ENCODE results near the gene IER2. TPM values are rescaled to one million over a fixed set of nuclear protein-coding genes. Genes with fewer than 3 reads are reported as not detected.

Gene IER2
- total RNA-seq, 2 experiments from 2014 or later = 64.3 to 79.5 TPM

GRCh38 chr19:13135068-13136062 is 14.8 kb upstream of the IER2 start:
- Histone ChIP-seq H3K4me1 (ENCODE audit: insufficient read depth, low read length, poor library complexity, severe bottlenecking) (no peaks in the 10 kb centered on the region), H3K27ac (ENCODE audit: low read depth, low read length, poor library complexity, severe bottlenecking) (no peak overlapping the region), H3K36me3 (ENCODE audit: insufficient read depth, low read length) (peaks cover 69% of the 10 kb centered on the region), H3K79me2 (ENCODE audit: insufficient read depth, low read depth, low read length) (peaks cover 6% of the 10 kb centered on the region; the same call in 1 of the 2 replicates), H3K4me2 (ENCODE audit: low read length) (no peak overlapping the region), H3K9me2 (ENCODE audit: insufficient read depth, low read length) (no peaks in the 10 kb centered on the region), H2AFZ (ENCODE audit: low read length) (no peak overlapping the region), H3K9me3 (ENCODE audit: low read length) (no peaks in the 10 kb centered on the region), H4K20me1 (ENCODE audit: insufficient read depth, low read length) (no peaks in the 10 kb centered on the region; the same call in 1 of the 2 replicates), H3K4me3 (ENCODE audit: low read depth, low read length, poor library complexity, severe bottlenecking) (no peak overlapping the region)
- TF ChIP-seq EZH2phosphoT487 (IDR thresholded peaks at IDR 0.05; ENCODE audit: borderline replicate concordance, low read depth, low read length) (no peak), CTCF (conservative IDR thresholded peaks at IDR 0.05; ENCODE audit: low read length) (no peak)
- intact Hi-C loops (cut with micrococcal nuclease; ENCODE audit: unreplicated experiment) = no loop called here
- BruUV-seq (replicated peaks) = no TSS peak
- no peak for DNase-seq (ENCODE audit: low spot score)
- POLR2A ChIA-PET = no interaction called here
- CTCF ChIA-PET (ENCODE audit: unreplicated experiment) = no interaction called here

GRCh38 chr19:13137290-13137794 is 12.9 kb upstream of the IER2 start:
- no peak overlapping the region for H3K4me3 ChIP-seq (ENCODE audit: low read depth, low read length, poor library complexity, severe bottlenecking)
- no peak overlapping the region for H3K4me2 ChIP-seq (ENCODE audit: low read length)
- ChIA-PET CTCF (ENCODE audit: unreplicated experiment) (no interaction called here), POLR2A (no interaction called here)
- no TSS peak for BruUV-seq (replicated peaks)
- no peaks in the 10 kb centered on the region for H3K9me2 ChIP-seq (ENCODE audit: insufficient read depth, low read length)
- TF ChIP-seq CTCF (conservative IDR thresholded peaks at IDR 0.05; ENCODE audit: low read length) = no peak
- TF ChIP-seq EZH2phosphoT487 (IDR thresholded peaks at IDR 0.05; ENCODE audit: borderline replicate concordance, low read depth, low read length) = no peak
- H3K9me3 ChIP-seq (ENCODE audit: low read length) = no peaks in the 10 kb centered on the region
- H3K79me2 ChIP-seq (ENCODE audit: insufficient read depth, low read depth, low read length) = peaks cover 6% of the 10 kb centered on the region; the same call in 1 of the 2 replicates
- no peak for DNase-seq (ENCODE audit: low spot score)
- peaks cover 63% of the 10 kb centered on the region for H3K36me3 ChIP-seq (ENCODE audit: insufficient read depth, low read length)
- H3K27ac ChIP-seq (ENCODE audit: low read depth, low read length, poor library complexity, severe bottlenecking) = no peak overlapping the region
- H2AFZ ChIP-seq (ENCODE audit: low read length) = no peak overlapping the region
- no peaks in the 10 kb centered on the region for H4K20me1 ChIP-seq (ENCODE audit: insufficient read depth, low read length)
- intact Hi-C loops (cut with micrococcal nuclease; ENCODE audit: unreplicated experiment) = no loop called here
- no peaks in the 10 kb centered on the region for H3K4me1 ChIP-seq (ENCODE audit: insufficient read depth, low read length, poor library complexity, severe bottlenecking)
